HG03571 (cell line): Measurements from ENCODE around the gene WNT9B.

Experiments used
- ATAC-seq: cut with Tn5 transposase; IDR thresholded peaks from one replicate; pipeline ENCODE4 v1.9.1; 2021; ENCODE audit not compliant: unreplicated experiment

The WNT9B gene

GRCh38 chr17:46853896-46854444 is 2.6 kb downstream of the WNT9B start:
- no peak for ATAC-seq

GRCh38 chr17:46854515-46854914 is 3.1 kb downstream of the WNT9B start:
- no peak for ATAC-seq

GRCh38 chr17:46854948-46855347 is 3.6 kb downstream of the WNT9B start:
- ATAC-seq, result no peak

- no peak for ATAC-seq
Measured at GRCh38 chr17:46857600-46857999, 6.2 kb downstream of the WNT9B start.

GRCh38 chr17:46859996-46860395 is 8.6 kb downstream of the WNT9B start:
- no peak for ATAC-seq

- ATAC-seq, result no peak
Measured at GRCh38 chr17:46862949-46863348, 11.6 kb downstream of the WNT9B start.

- ATAC-seq, result no peak
Measured at GRCh38 chr17:46863383-46864121, 12.2 kb downstream of the WNT9B start.

- no peak for ATAC-seq
Measured at GRCh38 chr17:46865100-46865499, 13.7 kb downstream of the WNT9B start.

- ATAC-seq, result no peak
Measured at GRCh38 chr17:46866325-46866724, 14.9 kb downstream of the WNT9B start.

- no peak for ATAC-seq
Measured at GRCh38 chr17:46866747-46867146, 15.4 kb downstream of the WNT9B start.

GRCh38 chr17:46868689-46869187 is 17.4 kb downstream of the WNT9B start:
- no peak for ATAC-seq

- no peak for ATAC-seq
Measured at GRCh38 chr17:46869296-46869695, 17.9 kb downstream of the WNT9B start.

- ATAC-seq, result no peak
Measured at GRCh38 chr17:46869975-46870803, 18.8 kb downstream of the WNT9B start.

- ATAC-seq, result no peak
Measured at GRCh38 chr17:46872421-46872820, 21.0 kb downstream of the WNT9B start.

- ATAC-seq, result no peak
Measured at GRCh38 chr17:46873941-46874645, 22.7 kb downstream of the WNT9B start.

GRCh38 chr17:46874906-46875305 is 23.5 kb downstream of the WNT9B start:
- no peak for ATAC-seq

- no peak for ATAC-seq
Measured at GRCh38 chr17:46875849-46876352, 24.5 kb downstream of the WNT9B start.

- no peak for ATAC-seq
Measured at GRCh38 chr17:46876353-46876887, 25.0 kb downstream of the WNT9B start.

- no peak for ATAC-seq
Measured at GRCh38 chr17:46876926-46877325, 25.5 kb downstream of the WNT9B start.

GRCh38 chr17:46877466-46877865 is 26.1 kb downstream of the WNT9B start:
- ATAC-seq, result no peak

GRCh38 chr17:46878055-46878454 is 26.7 kb downstream of the WNT9B start:
- ATAC-seq, result no peak
